Activated CD4-positive, CD25-positive, alpha-beta regulatory T cell treated with anti-CD3 and anti-CD28 coated beads, Interleukin-2, amount 50 U/mL, for 72 hours (primary cell): ENCODE measurements around the gene HHIPL1.

Experiments
- DNase-seq: peaks from one replicate; pipeline ENCODE4 v3.0.0; 2021

HHIPL1 gene

DNA sequence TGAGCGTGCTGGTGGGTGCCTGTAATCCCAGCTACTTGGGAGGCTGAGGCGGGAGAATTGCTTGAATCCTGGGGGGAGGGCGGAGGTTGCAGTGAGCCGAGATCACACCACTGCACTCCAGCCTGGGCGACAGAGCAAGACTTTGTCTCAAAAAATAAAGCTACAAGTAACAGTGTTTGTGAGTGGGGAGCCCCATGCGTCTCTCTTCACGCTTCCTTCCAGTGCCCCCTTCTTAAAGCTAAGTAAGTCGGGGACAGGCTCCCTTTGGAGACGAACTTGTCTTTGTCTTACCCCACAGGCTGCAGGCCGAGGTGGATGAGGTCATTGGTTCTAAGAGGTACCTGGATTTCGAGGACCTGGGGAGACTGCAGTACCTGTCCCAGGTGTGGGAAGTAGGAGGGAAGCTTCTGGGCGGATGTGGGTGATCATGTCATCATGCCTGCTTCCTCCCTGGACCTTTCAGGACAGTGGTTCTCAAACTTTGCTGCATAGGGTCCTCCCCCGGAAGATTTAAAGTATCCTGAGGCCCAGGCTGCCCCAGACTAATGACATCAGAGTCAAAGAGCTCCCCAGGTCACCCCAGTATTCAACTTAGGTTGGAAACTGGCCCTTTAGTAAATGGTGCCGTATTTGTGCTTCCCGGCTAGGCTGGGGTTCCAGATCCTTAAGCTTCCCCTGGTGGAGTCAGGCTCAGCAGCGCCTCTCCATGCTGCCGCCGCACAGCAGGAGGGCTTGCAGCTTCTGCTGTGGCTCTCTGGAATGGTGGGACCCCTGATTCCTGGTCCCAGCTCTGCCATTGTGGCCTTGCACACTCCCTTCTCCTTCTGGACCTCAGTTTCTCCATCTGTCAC lies 76.2 kb downstream of the HHIPL1 start:
- DNase-seq: no peak

DNA sequence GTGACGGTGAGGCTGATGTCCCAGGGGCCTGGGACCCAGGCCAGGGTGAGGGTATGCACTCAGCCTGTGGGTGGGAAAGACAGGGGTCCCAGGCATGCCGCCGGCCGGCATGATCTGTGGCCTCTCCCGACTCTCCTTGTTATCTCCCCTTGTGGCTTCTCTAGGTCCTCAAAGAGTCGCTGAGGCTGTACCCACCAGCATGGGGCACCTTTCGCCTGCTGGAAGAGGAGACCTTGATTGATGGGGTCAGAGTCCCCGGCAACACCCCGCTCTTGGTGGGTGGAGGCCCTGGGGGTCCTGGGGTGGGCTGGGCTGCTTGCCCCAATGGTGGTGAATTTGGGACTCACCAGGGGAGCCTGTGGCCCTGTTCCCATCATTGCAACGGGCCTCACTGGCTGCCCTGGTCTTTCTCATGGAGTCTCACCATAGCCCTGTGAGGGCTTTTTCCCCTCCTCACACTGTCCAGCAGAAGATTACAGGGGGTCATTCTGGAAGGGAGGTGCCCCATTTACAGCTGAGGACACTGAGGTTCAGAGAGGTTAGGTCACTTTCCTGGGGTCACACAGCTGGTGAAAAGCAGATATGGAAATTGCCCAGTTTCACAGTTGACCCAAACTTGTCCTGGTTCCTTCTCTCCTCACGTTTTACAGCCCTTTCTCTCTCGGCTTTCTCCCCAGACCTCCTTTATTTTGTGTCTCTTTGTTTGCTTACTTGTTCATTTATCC lies 77.0 kb downstream of the HHIPL1 start:
- no peak for DNase-seq

DNA sequence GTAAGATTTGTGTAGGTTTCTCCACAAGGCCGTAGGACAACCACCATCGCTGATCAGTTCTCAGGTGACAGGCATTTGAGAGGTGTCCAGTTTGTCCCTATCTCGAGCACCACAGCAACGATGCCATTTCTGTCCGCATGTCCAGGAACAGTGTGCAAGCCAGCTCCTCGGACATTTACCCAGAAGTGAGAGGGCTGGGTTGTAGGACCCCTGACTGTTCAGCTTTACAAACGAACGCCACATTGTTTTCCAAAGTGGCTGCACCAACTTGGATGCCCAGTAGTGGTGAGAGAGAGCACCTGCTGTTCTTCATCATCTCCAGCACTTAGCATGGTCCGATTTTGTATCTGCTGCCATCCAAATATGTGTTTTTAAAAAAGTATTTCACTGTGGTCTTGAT lies 77.8 kb downstream of the HHIPL1 start:
- peak; percentile 13 for DNase-seq

DNA sequence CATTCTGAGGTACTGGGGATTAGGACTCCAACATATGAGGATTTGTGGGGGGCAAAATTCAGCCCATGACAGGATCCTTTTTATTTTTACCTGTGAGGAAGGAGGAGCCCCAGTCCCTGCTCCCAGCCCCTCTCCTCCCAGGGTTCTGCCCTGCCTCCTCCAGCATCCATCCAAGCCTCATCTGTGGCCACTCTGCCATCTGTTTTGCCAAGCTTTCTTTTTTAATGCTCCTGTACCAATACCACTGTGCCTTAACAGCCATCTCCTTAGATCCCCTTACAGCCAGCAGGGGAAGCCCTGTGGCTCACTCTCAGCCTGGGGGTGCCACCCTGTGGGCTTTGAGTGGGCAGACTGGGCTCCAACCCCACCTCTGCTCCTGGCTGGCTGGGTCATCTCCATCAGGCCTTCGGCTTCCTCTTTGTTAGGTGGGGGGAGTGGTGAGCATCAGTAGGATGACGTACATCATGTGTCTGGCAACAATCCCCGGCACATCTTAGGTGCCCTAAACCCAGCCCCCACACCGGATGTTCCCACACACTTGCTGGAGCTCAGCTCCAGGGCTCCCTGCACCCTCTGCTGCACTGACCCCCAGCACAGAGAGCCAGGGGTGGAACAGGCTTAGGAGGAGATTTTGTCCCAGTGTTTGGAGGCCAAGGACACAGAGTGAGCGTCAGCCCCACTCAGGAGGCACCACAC lies 79.4 kb downstream of the HHIPL1 start:
- DNase-seq: no peak

DNA sequence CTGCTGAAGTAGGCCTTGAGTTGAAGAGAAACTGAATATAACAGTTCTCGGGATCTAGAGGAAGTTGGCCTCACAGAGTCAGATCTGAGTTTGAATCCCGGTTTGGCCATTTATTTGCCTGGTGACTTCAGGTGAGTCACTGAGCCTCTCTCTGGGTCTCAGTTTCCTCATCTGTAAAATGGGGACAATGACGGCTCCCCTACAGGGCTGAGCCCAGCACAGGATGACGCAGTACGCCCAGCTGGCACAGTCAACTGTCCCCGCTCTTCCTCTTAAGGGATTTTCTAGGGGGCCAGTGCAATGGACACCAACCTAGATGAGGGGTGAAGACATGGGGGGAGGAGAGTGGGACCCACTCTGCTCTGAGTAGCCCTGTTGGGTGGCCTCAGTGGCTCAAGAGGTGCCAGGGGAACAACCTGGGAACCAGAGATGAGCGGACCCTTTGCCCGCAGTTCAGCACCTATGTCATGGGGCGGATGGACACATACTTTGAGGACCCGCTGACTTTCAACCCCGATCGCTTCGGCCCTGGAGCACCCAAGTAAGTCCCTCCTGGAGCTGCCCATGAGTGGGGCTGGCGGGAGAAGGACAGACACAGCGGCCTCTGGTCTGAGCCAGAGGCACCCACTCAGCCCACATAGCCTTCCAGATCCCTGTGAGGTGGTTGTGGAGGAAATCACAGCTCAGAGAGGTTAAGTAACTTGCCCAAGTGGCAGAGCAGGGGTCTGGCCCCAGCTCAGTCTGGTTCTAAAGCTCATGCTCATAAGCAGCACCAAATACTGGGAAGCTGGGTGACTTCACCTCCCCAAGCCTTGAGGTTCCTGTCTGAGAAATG lies 80.2 kb downstream of the HHIPL1 start:
- no peak for DNase-seq

DNA sequence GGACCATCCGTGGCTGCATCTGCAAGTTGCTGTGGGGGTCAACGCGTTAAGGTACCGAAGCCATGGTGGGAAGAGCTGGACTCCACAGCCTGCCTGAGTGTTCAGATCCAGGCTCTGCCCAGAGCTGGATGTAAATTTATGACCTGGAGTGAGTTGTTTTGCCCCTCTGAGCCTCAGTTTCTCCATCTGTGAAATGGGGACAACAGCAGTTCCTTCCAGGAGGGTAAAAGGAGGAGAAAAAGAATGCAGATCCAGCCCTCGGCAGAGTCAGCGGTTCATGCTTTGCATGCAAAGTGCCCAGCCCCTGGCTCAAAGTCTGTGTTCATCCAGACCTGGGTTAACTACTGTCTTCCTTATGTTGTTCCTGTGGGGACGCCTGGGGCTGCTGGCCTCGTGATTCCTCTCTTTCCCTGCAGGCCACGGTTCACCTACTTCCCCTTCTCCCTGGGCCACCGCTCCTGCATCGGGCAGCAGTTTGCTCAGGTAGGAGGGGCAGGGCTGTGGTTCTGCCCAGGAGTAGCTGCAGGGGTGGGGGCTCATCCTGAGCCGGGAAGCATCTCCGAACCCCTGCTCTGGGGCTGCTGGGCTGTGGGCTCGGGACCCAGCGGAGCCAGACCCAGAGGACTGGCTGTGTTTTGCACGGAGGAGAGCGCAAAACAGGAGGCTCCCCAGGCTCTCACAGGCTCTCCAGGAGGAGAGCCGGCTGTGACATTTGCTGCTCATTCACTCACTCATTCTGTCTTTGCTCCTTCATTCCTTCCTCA lies 81.0 kb downstream of the HHIPL1 start:
- DNase-seq: peak; percentile 21

DNA sequence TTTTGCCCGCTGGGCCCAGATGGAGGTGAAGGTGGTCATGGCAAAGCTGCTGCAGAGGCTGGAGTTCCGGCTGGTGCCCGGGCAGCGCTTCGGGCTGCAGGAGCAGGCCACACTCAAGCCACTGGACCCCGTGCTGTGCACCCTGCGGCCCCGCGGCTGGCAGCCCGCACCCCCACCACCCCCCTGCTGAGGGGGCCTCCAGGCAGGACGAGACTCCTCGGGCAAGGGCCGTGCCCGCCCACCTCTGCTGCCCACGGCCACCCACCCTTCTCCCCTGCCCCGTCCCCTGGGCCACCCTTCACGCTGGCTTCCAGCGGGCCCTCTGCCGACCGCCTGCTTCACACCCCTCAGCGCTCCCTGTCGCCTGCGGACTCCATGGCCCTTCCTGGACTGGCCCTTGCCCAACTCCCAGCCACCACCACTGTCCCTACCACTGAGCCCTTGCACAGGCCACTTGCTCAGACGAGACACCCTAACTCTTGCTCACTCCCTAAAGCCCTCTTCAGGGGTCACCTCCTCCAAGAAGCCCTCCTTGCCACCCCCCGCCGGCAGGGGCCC lies 81.7 kb downstream of the HHIPL1 start:
- DNase-seq: peak; percentile 21

DNA sequence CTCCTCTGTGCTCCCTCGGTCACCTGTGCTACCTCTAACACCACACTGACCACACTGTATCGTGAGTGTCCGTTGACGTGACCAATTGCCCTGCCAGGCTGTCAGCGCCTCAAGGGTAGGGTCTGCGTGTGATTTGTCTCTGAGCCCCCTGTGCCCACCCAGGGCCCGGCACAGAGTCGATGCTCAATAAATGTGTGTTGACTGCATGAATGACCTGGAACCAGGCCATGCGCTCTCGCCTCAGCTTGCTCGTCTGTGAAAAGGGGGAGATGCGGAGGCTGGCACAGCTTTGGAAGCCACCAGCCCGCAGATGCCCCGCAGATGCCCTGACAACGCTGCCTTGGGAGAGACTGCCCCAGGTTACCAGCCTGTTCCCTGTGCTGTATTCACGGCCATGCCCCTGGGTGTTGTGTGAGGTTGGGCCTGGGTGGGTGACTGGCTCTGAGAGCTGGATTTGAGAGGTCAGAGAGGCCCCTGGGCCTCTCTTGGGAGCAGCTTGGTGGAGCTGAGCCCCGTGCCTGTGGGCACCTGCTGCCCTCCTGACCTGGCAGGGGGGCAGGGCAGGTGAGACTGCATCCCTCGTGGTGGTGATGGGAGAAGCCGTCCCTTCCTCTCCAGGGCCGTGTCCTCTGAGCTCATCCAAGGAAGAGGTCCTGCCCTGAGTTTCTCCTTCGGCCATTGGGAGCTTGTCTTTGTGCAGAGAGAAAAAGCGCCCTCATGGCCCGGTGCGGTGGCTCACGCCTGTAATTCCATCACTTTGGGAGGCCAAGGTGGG lies 82.4 kb downstream of the HHIPL1 start:
- DNase-seq: peak; percentile 17

DNA sequence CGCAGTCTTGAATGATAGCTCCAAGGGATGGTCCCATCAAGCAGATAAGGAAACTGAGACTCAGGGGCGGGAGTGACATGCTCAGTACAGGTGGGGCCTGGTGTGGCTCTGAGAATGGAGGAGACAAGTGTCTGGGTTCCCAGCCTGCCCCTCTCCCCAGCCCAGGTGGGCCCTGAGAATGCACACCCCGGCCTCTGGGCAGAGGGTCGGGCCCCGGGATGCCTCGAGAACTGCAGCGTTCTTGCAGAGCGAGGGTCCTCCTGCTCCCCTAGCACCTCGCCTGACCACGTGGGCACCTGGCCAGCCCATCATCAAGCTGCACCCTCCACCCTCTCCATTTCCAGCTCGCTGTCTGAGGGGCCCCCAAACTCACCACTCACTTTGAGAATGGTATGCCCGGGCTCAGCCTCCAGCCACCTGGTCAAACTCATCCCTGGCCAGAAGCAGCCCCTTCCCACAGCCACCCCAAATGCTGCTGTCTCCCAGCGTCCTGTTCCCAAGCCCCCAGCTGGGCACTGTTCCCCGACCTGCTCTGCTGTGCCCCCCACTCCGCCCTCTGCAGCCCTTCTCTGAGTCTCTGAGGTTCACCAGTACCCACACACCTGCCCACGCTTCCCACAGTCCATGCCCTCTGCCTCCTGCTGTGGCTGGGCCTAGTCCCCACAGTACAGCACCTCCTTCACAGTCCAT lies 83.4 kb downstream of the HHIPL1 start:
- DNase-seq: peak; percentile 21

DNA sequence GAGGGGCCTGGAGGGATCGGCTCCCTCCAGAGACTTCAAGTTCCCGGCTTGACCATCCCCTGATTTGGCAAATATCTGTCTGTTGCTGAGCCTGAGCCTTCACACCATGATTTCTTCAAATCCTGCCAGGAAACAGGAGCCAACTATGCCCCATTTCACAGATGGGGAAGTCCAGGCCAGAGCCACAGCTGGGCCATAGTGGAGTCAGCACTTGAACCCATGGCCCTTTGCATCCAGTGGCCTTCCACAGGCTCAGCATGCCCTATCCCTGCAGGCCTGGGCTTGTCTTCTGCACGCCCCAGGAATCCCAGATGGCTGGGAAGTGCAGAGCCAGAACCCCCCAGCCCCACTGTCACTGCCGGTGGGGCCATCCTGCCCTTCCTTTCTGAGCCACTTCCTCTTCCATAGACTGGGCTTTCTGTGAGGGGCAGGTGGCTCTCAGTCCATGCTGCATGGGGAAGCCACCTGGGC lies 84.1 kb downstream of the HHIPL1 start:
- DNase-seq: peak; percentile 22
